Superior temporal gyrus (tissue), 1 donor: ENCODE data around the gene ATP5F1A.
"Not testable (repeated sequence)": the region's sequence is repeated elsewhere in the genome, so short reads cannot be mapped to it uniquely, and the experiment has no call there.

ENCODE experiments used
- DNase-seq: peaks from one replicate; pipeline ENCODE4 v3.0.0-alpha.2; 2016; ENCODE audit errors: extremely low spot score

ATP5F1A gene

DNA sequence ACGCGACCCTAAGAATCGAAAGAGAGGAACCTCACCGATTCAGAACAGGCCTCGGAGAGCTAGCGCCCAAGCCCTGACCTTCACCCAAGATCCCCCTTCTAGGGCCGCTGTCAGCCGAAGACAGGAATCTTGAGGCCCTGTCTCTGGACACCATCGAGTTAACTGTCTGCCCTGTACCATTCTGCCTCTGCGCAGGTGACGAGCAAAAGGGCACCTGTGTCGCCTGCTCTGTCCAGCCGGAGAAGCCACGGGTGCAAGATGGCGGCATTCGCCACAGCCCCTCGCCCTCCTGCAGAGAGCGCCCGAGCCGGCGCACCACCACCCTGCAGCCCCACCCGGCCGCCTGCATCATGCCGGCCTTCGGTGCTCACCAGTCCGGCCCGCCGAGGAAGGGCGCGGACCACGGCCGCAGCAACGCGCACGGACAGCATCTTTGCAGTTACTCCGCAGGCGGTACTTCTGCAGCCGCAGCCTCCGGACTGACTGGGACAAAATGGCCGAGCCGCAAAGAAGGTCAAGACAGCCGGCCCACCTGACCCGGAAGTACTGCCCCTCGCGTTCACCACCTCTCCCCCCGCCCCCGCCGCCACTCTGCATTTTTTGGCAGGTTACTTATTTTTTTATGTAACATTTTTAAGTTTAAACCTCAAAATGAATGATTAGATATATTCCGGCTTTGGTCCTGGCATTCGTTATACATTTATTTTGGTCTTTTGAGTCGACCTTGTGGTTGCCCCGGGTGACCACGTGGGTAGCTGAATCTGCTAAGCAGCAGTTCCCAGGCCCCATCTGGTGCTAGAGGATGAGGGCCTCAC lies at the start of gene ATP5F1A:
Gene ATP5F1A, minus strand, starts transcription at position 496 of the 815 bp plus-strand sequence. Its CDS starts 65 bp downstream, at position 431.
- DNase-seq: peak; percentile 90

DNA sequence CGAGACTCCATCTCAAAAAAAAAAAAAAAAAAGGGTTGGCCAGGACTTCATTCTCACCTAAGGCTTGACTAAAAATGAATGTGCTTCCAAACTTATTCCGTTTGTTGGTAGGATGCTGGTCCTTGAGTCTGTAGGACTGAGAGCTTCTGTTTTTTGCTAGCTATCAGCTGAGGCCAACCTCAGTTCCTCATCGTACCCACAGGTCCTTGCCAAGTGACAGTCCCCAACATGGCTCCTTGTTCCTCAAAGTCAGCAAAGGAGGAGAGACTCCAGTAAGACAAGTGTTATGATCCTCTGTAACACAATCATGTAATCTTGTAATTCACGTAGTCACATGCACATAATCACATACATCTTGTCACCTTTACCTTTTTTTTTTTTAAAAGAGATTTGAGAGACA lies 43.1 kb upstream of the ATP5F1A start:
- no peak for DNase-seq

DNA sequence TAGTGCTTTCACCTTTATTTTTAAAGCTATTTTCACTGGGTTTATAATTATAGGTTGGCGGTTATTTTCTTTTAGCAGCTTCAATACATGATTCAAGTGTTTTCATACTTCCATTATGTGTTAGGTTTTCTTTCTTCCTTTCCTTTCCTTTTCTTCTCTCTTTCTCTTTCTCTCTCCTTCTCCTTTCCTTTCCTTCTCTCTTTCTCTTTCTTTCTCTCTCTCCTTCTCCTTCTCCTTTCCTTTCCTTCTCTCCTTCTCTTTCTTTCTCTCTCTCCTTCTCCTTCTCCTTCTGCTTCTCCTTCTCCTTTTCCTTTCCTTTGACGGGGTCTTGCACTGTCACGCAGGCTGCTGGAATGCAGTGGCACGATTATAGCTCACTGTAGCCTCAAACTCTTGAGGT lies 42.1 kb upstream of the ATP5F1A start:
- DNase-seq: no peak

DNA sequence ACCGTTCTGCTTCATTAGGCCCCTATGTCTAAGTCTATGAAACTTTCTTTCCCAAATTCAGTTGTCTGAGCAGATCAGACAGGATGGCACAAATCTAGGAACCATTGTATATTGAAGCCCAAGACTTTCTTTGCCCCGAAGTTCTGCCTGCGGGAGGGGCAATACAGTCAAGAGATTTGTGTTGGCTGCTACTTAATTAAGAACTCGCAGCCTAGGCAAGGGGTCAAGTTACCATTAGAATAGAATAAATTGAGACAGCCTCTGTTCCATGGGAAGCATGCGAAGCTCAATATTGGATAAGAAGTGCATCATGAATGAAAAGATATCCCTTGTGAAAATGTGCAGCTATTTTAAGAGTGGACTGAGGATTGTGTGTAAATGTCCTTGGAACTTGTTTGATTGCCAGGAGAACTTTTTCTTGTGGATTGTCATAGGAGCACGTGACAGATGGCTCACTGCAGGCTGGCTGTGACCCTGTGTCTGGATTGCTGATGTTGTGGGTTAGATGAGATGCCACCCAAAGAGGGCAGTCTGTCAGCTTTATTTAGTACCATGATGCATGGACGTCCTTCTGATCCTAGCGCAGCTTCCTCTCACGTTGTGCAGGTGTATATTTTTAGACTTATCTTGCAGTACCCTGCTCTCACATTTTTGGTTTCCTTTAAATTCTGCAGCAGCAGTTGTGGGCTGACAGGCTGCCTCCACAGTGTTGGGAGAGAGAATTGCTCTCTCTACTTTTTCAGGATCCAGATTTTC lies 37.0 kb upstream of the ATP5F1A start:
- DNase-seq: peak; percentile 43

DNA sequence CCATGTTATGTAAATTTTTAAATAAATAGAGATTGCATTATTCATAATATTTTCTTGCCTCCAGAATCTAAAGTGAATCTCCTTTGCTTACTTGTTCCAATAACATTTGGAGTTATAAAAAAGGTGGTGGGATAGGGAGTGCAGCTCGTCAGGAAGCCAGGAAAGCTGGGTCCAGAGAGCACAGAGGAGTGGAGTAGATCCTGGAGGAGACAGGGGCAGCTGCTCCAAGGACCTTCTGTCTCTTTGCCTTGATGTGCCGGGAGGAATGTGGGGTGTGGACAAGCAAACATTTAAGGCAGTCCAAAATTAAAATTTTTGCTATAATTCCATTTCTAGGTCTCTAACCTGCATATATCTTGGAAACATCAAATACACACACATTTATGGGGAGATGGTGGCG lies 35.4 kb upstream of the ATP5F1A start:
- DNase-seq: no peak

DNA sequence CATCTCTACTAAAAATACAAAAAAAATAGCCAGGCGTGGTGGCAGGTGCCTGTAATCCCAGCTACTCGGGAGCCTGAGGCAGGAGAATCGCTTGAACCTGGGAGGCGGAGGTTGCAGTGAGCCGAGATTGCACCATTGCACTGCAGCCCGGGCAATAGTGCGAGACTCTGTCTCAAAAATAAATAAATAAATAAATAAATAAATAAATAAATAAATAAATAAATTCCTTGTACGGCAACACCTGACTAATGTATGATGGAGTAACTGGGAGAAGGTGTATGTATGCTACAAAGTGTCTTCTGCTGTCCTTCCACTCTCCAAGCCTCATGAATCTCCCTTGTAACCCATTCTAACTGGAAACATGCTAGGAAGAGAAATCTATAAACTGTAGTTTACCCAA lies 32.5 kb upstream of the ATP5F1A start:
- not testable (repeated sequence) for DNase-seq

DNA sequence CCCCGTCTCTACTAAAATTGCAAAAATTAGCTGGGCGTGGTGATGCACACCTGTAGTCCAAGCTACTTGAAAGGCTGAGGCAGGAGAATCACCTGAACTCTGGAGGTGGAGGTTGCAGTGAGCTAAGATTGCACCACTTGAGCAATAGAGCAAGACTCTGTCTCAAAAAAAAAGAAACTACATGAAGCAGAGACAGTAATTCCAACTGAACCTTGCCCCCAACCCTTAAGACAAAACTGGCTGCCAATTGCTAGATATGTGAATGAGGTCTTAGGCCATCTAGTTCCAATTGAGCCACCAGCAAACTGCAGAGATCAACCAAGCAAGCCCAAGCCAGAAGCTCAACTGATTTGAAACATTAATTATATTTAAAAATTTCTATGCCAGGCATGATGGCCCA lies 32.0 kb upstream of the ATP5F1A start:
- DNase-seq: no peak

DNA sequence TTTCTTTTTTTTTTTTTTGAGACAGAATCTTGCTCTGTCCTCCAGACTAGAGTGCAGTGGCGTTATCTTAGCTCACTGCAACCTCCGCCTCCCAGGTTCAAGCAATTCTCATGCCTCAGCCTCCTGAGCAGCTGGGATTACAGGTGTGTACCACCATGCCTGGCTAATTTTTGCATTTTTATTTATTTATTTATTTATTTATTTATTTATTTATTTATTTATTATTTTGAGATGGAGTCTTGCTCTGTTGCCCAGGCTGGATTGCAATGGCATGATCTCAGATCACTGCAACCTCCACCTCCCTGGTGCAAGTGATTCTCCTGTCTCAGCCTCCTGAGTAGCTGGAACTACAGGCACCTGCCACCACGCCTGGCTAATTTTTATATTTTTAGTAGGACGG lies 28.5 kb upstream of the ATP5F1A start:
- not testable (repeated sequence) for DNase-seq

DNA sequence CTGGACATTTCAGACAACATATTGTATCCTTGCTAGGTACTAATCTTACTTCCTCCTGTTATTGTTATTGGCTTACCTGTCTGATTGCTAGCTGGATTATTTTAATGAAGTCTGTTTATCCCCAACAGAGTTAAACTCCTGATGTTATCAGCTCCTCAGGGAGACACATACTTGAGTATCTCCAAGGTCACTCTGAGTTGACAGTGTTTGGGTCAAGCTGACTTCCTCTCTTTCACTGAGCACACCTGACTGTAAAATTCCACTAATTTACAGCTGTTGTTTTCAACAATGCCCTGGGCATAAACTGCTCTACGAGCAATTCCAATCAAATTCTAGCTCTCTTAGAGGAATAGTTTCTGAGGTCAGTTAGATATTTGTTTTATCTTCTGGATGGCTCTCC lies 15.7 kb upstream of the ATP5F1A start:
- no peak for DNase-seq

DNA sequence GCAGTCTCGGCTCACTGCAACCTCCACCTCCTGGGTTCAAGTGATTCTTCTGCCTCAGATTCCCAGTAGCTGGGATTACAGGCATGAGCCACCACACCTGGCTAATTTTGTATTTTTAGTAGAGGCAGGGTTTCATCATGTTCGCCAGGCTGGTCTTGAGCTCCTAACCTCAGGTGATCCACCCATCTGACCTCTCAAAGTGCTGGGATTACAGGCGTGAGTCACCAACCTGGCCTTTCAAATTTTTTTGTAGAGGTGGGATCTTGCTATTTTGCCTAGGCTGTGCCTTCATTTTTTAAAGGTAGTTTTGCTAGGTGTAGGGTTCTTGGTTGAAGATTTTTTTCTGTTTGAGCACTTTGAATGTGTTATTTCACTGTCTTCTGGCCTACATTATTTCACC lies 12.3 kb upstream of the ATP5F1A start:
- DNase-seq: no peak

DNA sequence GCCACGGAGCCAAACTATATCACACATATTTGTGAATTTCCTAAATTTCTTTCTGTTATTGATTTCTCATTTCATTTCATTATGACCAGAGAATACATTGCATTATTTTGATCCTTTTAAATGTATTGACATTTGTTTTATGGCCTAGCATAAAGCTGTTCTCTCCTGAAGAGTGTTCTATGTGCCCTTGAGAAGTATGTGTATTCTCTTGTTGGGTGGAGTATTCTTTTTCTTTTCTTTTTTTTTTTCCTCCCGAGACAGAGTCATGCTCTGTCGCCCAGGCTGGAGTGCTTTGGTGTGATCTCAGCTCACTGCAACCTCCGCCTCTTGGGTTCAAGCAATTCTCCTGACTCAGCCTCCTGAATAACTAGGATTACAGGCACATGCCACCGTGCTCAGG lies 11.3 kb upstream of the ATP5F1A start:
- DNase-seq: peak; percentile 2

DNA sequence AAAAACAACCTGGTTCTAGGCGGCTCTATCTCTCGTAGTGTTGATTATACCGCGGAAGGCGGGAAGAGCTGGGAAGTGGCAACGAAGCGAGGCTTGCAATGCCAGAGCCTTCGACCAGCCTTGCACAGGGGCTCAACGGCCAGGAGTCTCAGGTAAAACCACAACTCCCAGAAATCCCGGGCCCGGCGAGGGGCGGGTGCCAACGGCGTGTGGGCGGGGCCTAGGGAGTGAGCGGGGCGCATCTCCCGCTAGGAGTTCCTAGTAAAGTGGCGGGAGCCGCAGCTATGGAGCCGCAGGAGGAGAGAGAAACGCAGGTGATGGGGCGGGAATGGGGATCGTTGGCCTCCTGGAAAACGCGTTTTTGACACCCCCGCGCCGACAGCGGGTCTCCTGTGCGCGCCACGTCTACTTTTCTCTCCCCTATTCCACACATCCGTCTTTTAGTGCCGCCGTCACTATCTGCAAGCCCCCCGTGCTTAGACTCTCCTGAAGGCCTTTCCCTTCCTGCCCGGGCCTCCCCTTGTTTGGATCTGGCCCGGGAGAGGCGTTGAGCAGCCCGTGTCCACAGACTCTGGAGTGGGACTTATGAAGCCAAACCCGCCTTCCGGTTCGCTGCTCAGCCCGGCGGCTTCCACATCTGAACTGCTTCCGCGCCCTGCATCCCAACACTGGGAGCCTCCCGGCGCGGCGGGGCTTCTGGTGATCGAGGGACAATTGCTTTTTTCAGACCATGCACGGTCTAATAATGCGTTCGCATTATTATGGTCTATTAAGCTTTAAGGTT lies 6.2 kb upstream of the ATP5F1A start, which contains the start of gene HAUS1:
Gene HAUS1, plus strand, starts transcription at position 258 of the 784 bp plus-strand sequence. Its CDS starts 27 bp downstream, at position 285.
- DNase-seq: peak; percentile 95

DNA sequence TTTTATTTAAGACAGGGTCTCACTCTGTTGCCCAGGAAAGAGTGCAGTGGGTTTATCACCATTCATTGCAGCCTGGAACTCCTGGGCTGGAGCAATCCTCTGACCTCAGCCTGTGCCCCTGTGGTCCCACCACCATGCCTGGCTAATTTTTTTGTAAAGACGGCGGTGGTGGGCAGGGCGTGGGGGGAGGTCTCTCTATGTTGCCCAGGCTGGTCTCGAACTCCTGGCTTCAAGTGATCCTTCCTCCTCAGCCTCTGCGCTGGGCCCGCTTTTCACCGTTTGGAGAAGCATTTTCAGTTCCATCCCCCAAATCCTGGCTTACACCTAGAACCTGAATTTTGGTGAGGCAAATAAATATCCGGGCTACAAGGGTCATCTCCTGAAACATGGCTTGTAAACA lies 1.4 kb upstream of the ATP5F1A start:
- DNase-seq: no peak

DNA sequence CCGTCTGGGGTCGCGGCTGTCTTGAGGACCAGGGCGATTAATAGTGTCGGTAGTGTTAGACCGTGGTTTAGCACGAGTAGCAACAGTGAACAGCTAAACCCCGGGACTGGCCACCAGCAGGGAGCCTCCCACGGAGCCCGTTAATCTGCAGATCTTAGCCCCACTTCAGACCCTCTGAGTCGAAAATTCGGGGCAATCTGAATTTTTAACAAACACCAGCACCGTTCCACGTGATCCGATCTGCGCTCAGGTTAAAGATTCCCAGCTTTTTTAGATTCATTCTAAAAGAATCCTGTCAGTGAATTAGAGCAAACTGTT lies 479 bp upstream of the ATP5F1A start:
- DNase-seq: no peak

DNA sequence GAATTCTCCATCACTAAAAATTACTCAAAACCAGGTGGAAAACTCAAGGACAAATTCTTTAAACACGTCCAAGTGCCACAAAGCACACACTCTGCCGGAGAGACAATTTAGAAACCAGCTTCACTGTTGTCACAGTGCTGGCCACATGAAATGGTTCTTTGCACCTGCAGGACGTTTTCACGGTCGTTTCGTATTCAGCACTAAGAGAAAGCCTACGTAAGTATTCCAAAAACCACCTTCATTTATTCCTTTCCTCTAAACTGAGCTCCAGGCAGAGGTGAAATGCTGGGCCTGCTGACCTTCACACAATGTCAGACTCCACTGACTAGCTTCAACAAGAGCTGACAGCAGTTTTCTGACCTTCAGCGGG lies 680 bp downstream of the ATP5F1A start:
- peak; percentile 57 for DNase-seq

DNA sequence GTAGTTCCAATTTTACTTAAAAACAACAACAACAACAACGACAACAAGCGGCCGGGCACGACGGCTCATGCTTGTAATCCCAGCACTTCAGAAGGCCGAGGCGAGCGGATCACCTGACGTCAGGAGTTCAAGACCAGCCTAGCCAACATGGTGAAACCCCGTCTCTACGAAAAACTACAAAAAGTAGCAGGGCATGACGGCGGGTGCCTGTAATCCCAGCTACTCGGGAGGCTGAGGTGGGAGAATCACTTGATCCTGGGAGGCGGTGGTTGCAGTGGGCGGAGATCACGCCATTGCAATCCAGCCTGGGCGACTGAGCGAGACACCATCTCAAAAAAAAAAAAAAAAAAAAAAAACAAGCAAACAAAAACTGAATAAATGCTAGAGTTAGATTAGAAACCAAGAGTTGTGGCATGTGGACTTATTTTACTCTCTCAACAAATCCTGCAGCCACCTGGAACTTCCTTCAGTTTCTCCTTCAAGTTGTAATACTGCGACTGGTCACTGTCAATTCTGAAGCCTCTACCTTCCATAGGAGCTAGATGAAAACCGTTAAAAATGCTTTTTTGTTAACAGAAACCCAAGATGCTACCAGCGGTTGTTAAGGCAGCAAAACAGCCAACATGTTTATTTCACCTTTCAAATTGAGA lies 1.3 kb downstream of the ATP5F1A start:
- peak; percentile 29 for DNase-seq

DNA sequence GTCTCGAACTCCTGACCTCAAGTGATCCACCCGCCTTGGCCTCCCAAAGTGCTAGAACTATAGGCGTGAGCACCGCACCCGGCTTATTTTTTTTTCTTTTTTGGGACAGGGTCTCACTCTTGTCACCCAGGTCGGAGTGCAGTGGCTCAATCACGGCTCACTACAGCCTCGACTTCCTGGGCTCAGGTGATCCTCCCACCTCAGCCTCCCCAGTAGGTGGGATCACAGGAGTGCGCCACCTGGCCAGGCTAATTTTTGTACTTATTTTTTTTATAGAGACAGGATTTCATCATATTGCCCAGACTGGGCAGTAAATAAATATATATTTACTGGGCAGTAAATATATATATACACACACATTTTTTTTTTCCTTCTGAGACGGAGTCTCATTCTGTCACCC lies 2.6 kb downstream of the ATP5F1A start:
- no peak for DNase-seq

DNA sequence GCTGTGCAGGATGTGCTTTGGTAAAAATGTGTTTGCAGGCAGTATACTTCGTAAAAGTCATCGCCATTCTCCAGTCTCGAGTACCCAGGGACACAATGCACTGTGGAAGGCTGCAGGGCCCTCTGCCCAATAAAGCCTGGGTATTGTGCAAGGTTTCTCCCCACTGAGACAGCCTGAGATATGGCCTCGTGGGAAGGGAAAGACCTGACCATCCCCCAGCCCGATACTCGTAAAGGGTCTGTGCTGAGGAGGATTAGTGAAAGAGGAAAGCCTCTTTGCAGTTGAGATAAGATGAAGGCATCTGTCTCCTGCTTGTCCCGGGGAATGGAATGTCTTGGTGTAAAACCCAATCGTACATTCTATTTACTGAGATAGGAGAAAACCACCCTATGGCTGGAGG lies 9.6 kb downstream of the ATP5F1A start:
- DNase-seq: not testable (repeated sequence)

DNA sequence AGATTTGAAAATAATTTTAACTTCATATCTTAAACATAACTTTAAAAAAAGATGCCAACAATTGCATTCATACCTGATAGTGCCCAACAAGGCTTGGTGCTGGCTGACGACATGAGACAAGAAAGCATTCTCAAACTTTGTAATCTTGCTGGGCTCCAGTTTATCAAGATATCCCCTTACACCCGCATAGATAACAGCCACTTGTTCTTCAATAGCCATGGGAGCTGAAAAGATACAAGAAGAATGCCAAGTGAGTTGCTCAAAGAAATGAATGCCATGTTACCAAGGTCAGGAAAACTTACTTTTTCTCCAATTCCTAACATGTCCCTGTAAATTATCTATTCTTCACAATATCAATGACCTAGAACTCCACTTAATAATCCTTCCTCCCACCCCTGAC lies 13.7 kb downstream of the ATP5F1A start:
- no peak for DNase-seq

DNA sequence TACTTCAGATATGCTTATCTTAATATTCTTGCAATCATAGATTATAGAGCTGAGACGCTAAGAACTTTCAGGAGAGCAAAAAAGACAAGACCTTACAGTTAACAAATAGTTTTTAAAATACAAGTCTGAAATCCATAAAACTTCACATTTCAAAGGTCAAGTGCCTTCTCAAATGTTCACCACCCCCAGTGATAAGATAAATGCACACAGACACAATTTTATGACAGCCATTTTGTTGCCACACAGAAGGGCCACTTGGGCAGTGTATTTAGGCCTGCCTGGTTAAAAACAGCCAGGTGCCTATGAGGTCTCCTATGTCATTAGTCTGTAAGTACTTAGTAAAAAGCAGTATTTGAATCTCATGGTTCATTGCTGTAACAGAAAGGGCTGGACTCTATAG lies 17.9 kb downstream of the ATP5F1A start:
- DNase-seq: no peak

DNA sequence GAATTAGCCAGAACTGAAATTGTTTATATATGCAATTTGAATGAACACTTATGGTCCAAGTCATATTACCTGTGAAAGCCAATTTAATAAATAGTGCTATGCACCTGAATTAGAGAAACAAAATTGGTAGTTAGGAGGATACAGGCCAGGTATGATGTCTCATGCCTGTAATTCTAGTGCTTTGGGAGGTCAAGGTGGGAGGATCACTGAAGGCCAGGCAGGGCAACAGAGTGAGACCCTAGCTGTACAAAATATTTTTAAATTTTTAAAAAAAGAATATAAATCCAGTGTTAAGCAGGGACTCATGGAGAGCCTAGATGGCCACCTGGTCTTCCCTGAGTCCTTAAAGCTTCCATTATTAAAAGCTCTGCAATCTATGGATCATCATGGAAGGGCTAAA lies 18.8 kb downstream of the ATP5F1A start:
- no peak for DNase-seq
